ENCODE data around the gene NFIB. TPM values are rescaled to one million over a fixed set of nuclear protein-coding genes. Genes with fewer than 3 reads are reported as not detected.

NFIB gene
- total RNA-seq, 1 experiment from 2014 or later, result 35.1 TPM

GRCh38 chr9:14350754-14351153, 36.8 kb upstream of the NFIB start:
- Histone ChIP-seq H3K9me3 (ENCODE audit: insufficient read depth, low read depth) (no peaks in the 10 kb centered on the region), H3F3A (ENCODE audit: insufficient read depth, low read depth) (no peaks in the 10 kb centered on the region), H3K36me3 (ENCODE audit: low read depth) (no peaks in the 10 kb centered on the region), H3K27ac (no peak overlapping the region), H3K27me3 (ENCODE audit: insufficient read depth, low read depth) (no peaks in the 10 kb centered on the region), H3K9me2 (ENCODE audit: insufficient read depth) (no peaks in the 10 kb centered on the region), H2AFZ (no peak overlapping the region), H4K20me1 (ENCODE audit: insufficient read depth) (no peaks in the 10 kb centered on the region), H3K79me2 (ENCODE audit: low read depth) (no peaks in the 10 kb centered on the region), H3K4me1 (replicated peaks; ENCODE audit: insufficient read depth) (no peaks in the 10 kb centered on the region), H3K4me3 (no peak overlapping the region), H3K4me2 (no peak overlapping the region)
- no peak for DNase-seq
- POLR2A ChIA-PET (ENCODE audit: unreplicated experiment), result interaction anchor here (0.5 kb wide), 1 partner anchor 145 kb away, joined by 4 read pairs; no protein-coding TSS in a partner anchor
- no TSS peak for BruUV-seq (replicated peaks)
- no peak for TF ChIP-seq EZH2 (IDR thresholded peaks at IDR 0.05; ENCODE audit: low read depth)
- no peak for TF ChIP-seq CTCF (conservative IDR thresholded peaks at IDR 0.05)
- CTCF ChIA-PET, result no interaction called here
- intact Hi-C loops (cut with micrococcal nuclease; ENCODE audit: unreplicated experiment), result loop anchor here (5.0 to 10.0 kb wide), 3 partner anchors 77 to 996 kb away; no protein-coding TSS in a partner anchor

- TF ChIP-seq CTCF (conservative IDR thresholded peaks at IDR 0.05), result no peak
- no peak for TF ChIP-seq EZH2 (IDR thresholded peaks at IDR 0.05; ENCODE audit: low read depth)
- H4K20me1 ChIP-seq (ENCODE audit: insufficient read depth), result no peaks in the 10 kb centered on the region
- H2AFZ ChIP-seq, result no peak overlapping the region
- no peak overlapping the region for H3K27ac ChIP-seq
- ChIA-PET CTCF (no interaction called here), POLR2A (ENCODE audit: unreplicated experiment) (no interaction called here)
- no peaks in the 10 kb centered on the region for H3F3A ChIP-seq (ENCODE audit: insufficient read depth, low read depth)
- intact Hi-C loops (cut with micrococcal nuclease; ENCODE audit: unreplicated experiment), result loop anchor here (5.0 to 10.0 kb wide), 3 partner anchors 77 to 996 kb away; no protein-coding TSS in a partner anchor
- no peak for DNase-seq
- no peak overlapping the region for H3K4me2 ChIP-seq
- no peak overlapping the region for H3K4me3 ChIP-seq
- no peaks in the 10 kb centered on the region for H3K4me1 ChIP-seq (replicated peaks; ENCODE audit: insufficient read depth)
- no peaks in the 10 kb centered on the region for H3K9me2 ChIP-seq (ENCODE audit: insufficient read depth)
- H3K36me3 ChIP-seq (ENCODE audit: low read depth), result no peaks in the 10 kb centered on the region
- no peaks in the 10 kb centered on the region for H3K79me2 ChIP-seq (ENCODE audit: low read depth)
- no peaks in the 10 kb centered on the region for H3K9me3 ChIP-seq (ENCODE audit: insufficient read depth, low read depth)
- BruUV-seq (replicated peaks), result no TSS peak
- no peaks in the 10 kb centered on the region for H3K27me3 ChIP-seq (ENCODE audit: insufficient read depth, low read depth)
Measured at GRCh38 chr9:14350349-14350728, 36.4 kb upstream of the NFIB start.

- POLR2A ChIA-PET (ENCODE audit: unreplicated experiment), result no interaction called here
- CTCF ChIA-PET, result no interaction called here
- no peak overlapping the region for H2AFZ ChIP-seq
Measured at GRCh38 chr9:14349447-14350348, 35.8 kb upstream of the NFIB start.

More at GRCh38 chr9:14349447-14350348, 35.8 kb upstream of the NFIB start:
- intact Hi-C loops (cut with micrococcal nuclease; ENCODE audit: unreplicated experiment), result loop anchor here (5.0 to 10.0 kb wide), 3 partner anchors 78 to 995 kb away; no protein-coding TSS in a partner anchor
- Histone ChIP-seq H3K9me3 (ENCODE audit: insufficient read depth, low read depth) (no peaks in the 10 kb centered on the region), H3K36me3 (ENCODE audit: low read depth) (no peaks in the 10 kb centered on the region), H4K20me1 (ENCODE audit: insufficient read depth) (no peaks in the 10 kb centered on the region), H3K27me3 (ENCODE audit: insufficient read depth, low read depth) (no peaks in the 10 kb centered on the region), H3K9me2 (ENCODE audit: insufficient read depth) (no peaks in the 10 kb centered on the region), H3K4me3 (no peak overlapping the region), H3K4me1 (replicated peaks; ENCODE audit: insufficient read depth) (no peaks in the 10 kb centered on the region), H3K79me2 (ENCODE audit: low read depth) (no peaks in the 10 kb centered on the region), H3F3A (ENCODE audit: insufficient read depth, low read depth) (no peaks in the 10 kb centered on the region), H3K27ac (no peak overlapping the region), H3K4me2 (no peak overlapping the region)
- no peak for DNase-seq
- no peak for TF ChIP-seq EZH2 (IDR thresholded peaks at IDR 0.05; ENCODE audit: low read depth)
- no peak for TF ChIP-seq CTCF (conservative IDR thresholded peaks at IDR 0.05)
- BruUV-seq (replicated peaks), result no TSS peak

All from PC-9 (cell line).